Right lobe of liver (tissue), 4 donors: Measurements from ENCODE around the gene STON2.

Experiments used
- CTCF ChIP-seq, 4 donors: fragments of 200-600 bp in 3 of 4; fragments of 450-650 bp in 1 of 4; IDR thresholded peaks; one replicate each; pipeline versions ENCODE4 v1.5.1 to v1.8.0; 2016 to 2022; ENCODE audit warnings: antibody characterized with exemption in 4 of 4, mild to moderate bottlenecking in 2 of 4
- POLR2A ChIP-seq: fragments of 450-650 bp; IDR thresholded peaks from one replicate; pipeline ENCODE4 v1.6.1; 2017; ENCODE audit warnings: antibody characterized with exemption, mild to moderate bottlenecking
- donor health status: DM: no; HTN: no; CAD: no.
- donor health status: DM: no; HTN: no; CAD: no.
- donor health status: DM: no; HTN: yes; CAD: no.

GRCh38 chr14:81303258-81303935 is 96.7 kb downstream of the STON2 start:
- TF ChIP-seq CTCF (IDR thresholded peaks at IDR 0.05): no peak
- no peak for TF ChIP-seq POLR2A
